Peyer's patch (tissue), 4 donors: ENCODE results near the gene MFRP. TPM values are rescaled to one million over a fixed set of nuclear protein-coding genes. Genes with fewer than 3 reads are reported as not detected.

ENCODE experiments used
- DNase-seq, 3 donors: peaks; one replicate each; pipeline ENCODE4 v3.0.0-alpha.2; 2017 to 2019
- H3K27ac ChIP-seq, 4 donors: fragments of 200-600 bp; sonication (generic); one replicate each; pipeline ENCODE4 v1.5.1; 2016 to 2019
- H3K27me3 ChIP-seq, 2 donors: fragments of 200-600 bp; sonication (generic); one replicate each; pipeline ENCODE4 v1.5.1; 2019
- H3K36me3 ChIP-seq, 3 donors: fragments of 200-600 bp; sonication (generic); one replicate each; pipeline ENCODE4 v1.5.1; 2016 to 2019
- H3K4me1 ChIP-seq, 4 donors: fragments of 200-600 bp; sonication (generic); one replicate each; pipeline ENCODE4 v1.5.1; 2016 to 2019
- H3K4me3 ChIP-seq, 4 donors: fragments of 200-600 bp; sonication (generic); 1 replicate in 3 of 4; 2 replicates in 1 of 4; pipeline ENCODE4 v1.5.1; 2016 to 2019; ENCODE audit warnings: mild to moderate bottlenecking in 1 of 4
- H3K9me3 ChIP-seq, 4 donors: fragments of 200-600 bp; sonication (generic); one replicate each; pipeline ENCODE4 v1.5.1; 2016 to 2019; ENCODE audit warnings: mild to moderate bottlenecking in 1 of 4
- CTCF ChIP-seq, 6 experiments: fragments of 450-650 bp in 4 of 6; fragments of 200-600 bp in 2 of 6; sonication (generic) in 1 of 6; IDR thresholded peaks; one replicate each; pipeline ENCODE4 v1.5.1; 2017 to 2019; ENCODE audit warnings: antibody characterized with exemption in 6 of 6, mild to moderate bottlenecking in 3 of 6, moderate library complexity in 1 of 6
- POLR2A ChIP-seq, 2 donors: fragments of 450-650 bp; IDR thresholded peaks; one replicate each; pipeline ENCODE4 v1.5.1; 2017; ENCODE audit warnings: antibody characterized with exemption in 2 of 2, mild to moderate bottlenecking in 2 of 2, moderate library complexity in 2 of 2
- total RNA-seq, 4 donors: library from RNA; depleted of rRNA; stranded (reverse); fragments of >200 nt; gene quantifications; one replicate each; pipeline ENCODE4 v1.1.0, GENCODE V29; 2016

MFRP gene
- total RNA-seq, 4 donors from 2014 or later: not detected

DNA sequence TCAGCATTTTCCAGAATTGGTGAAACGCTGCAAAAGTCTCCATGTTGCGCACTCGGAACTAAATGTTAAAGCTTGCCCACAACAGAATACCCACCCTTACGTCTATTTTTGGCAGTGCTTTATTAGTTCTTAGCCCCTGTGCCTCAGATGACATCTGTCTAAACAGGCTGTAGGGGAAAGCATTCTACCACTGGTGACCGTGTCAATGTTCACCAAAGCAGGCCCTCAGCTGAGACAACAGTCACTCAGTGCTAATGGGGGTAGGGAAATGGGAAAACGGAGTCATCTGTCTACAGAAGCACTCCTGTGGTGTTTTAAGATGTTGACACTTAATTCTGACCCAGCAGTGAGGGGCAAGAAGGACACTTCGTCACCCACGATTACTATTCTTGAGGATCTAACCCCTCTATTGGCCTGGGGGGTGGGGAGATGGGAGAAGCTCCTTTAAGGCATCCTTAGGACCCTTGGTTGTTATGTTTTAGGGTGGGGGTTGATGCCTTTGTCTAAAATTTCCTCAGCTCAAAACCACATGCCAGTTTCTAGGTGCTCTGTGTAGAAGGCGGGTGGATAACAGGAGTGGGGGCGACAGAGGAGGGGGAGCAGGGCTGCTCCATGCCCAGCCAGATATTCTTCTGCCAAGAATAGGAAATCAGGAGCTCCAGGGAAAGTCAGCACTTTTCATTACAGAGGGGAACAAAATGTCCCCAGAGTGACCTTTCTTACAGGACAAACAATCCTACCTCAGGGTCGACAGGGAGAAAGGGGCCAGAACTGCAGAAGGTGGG lies 15.6 kb upstream of the MFRP start:
- H3K27me3 ChIP-seq: no peaks in the 10 kb centered on the region
- DNase-seq: peak in 2 of 3 donors; percentile 19 to 40
- peak overlapping the region in 3 of 4 donors; percentile 46 to 75 (median 61) for H3K4me3 ChIP-seq
- peaks cover 0 to 42% (median 9%) of the 10 kb centered on the region in 4 donors for H3K4me1 ChIP-seq
- peak overlapping the region in 3 of 4 donors; percentile 78 to 97 (median 96) for H3K27ac ChIP-seq
- TF ChIP-seq CTCF (IDR thresholded peaks at IDR 0.05) (no peak), POLR2A (IDR thresholded peaks at IDR 0.05) (no peak)
- H3K9me3 ChIP-seq: no peaks in the 10 kb centered on the region
- H3K36me3 ChIP-seq: peaks cover 0 to 19% (median 0%) of the 10 kb centered on the region in 3 donors

- Histone ChIP-seq H3K27ac (peak overlapping the region in 3 of 4 donors; percentile 18 to 97 (median 96)), H3K4me1 (peaks cover 0 to 41% (median 7%) of the 10 kb centered on the region in 4 donors), H3K4me3 (peak overlapping the region in 2 of 4 donors; percentile 61 to 75), H3K36me3 (peaks cover 0 to 19% (median 0%) of the 10 kb centered on the region in 3 donors), H3K9me3 (no peaks in the 10 kb centered on the region), H3K27me3 (no peaks in the 10 kb centered on the region)
- DNase-seq: peak in 1 of 3 donors; percentile 60
- TF ChIP-seq CTCF (IDR thresholded peaks at IDR 0.05) (peak in 1 of 6 experiments; percentile 7), POLR2A (IDR thresholded peaks at IDR 0.05) (peak in 1 of 2 donors; percentile 39)
Measured at GRCh38 chr11:119361056-119361787, 14.7 kb upstream of the MFRP start.

- Histone ChIP-seq H3K9me3 (no peaks in the 10 kb centered on the region), H3K36me3 (peaks cover 0 to 19% (median 0%) of the 10 kb centered on the region in 3 donors), H3K4me1 (peaks cover 0 to 36% (median 9%) of the 10 kb centered on the region in 4 donors), H3K4me3 (no peak overlapping the region), H3K27ac (no peak overlapping the region), H3K27me3 (no peaks in the 10 kb centered on the region)
- TF ChIP-seq POLR2A (IDR thresholded peaks at IDR 0.05) (no peak), CTCF (IDR thresholded peaks at IDR 0.05) (no peak)
- DNase-seq: peak in 1 of 3 donors; percentile 29
Measured at GRCh38 chr11:119359365-119360214, 13.1 kb upstream of the MFRP start.

DNA sequence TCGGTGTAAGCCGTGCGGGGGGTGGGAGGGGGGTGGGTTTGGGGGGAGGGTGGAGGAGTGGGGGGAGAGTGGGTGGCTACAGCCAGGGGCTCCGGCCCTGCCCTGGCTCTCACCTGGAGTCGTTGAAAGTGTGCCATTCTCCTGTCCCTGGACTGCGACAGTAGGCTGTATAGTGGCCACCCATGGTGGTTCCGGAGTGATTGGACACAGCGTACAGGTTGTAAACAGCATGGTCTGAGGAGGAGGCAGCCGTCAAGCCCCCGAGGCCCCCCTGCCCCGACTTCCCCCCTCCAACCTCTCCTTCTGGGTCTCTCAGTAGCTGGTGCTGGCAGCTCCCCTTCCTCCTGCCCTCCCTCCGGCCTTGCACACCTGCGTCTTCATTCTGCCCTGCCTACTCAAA lies 10.6 kb upstream of the MFRP start:
- Histone ChIP-seq H3K27me3 (no peaks in the 10 kb centered on the region), H3K9me3 (no peaks in the 10 kb centered on the region), H3K4me1 (peaks cover 0 to 41% (median 4%) of the 10 kb centered on the region in 4 donors), H3K27ac (peak overlapping the region; percentile 5 to 74 (median 39)), H3K4me3 (peak overlapping the region; percentile 38 to 63 (median 52)), H3K36me3 (peaks cover 0 to 19% (median 0%) of the 10 kb centered on the region in 3 donors)
- no peak for DNase-seq
- no peak for TF ChIP-seq POLR2A (IDR thresholded peaks at IDR 0.05)
- no peak for TF ChIP-seq CTCF (IDR thresholded peaks at IDR 0.05)
